D721Med (cell line): ENCODE results near the gene TRAK1.

Source experiments
- DNase-seq: peaks from one replicate; pipeline ENCODE4 v3.0.0; 2011; ENCODE audit warnings: low spot score; ENCODE audit not compliant: insufficient read length
- FAIRE-seq: peaks from 2 replicates; lab custom pipeline; 2011; peaks lifted over from hg19 to GRCh38; lab: Jason Lieb, UNC
- CTCF ChIP-seq: IDR thresholded peaks from 2 replicates; pipeline ENCODE4 v1.5.1; 2012; ENCODE audit warnings: mild to moderate bottlenecking, control low read depth; ENCODE audit not compliant: insufficient read depth; ENCODE audit errors: missing control alignments

TRAK1 gene

DNA sequence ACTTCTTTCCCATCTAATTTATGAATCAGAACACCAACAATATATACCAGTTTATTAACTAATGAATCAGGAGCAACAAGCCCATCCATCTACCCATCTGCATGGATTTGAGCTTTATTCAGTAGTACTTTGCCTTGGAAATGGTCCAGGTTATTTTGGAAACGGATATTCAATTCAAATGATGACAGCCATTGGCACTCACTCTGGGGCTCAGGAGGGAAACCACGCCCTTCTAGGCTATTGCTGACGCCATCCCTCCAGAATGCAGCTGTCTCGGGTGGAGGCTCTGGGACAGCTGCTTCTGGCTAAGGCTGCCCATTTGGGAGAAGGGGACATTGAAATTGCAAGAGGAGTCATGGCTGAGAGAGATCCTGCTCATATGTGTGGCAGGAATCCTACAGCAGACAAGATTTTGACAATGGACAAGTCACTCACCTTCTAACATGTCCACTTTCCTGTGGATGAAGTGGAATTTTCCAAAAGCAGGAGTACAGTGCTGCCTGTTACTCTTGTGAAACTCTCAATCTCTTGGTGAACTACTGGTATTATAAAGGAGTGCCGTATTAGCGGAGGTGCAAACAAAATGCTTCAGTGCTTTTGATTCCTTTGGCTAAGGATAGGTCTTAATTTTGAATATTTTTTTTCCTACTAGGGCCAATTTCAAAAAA lies 29.3 kb upstream of the TRAK1 start:
- FAIRE-seq = no peak
- no peak for DNase-seq
- no peak for TF ChIP-seq CTCF

- DNase-seq (no peak), FAIRE-seq (no peak)
- no peak for TF ChIP-seq CTCF
Observed at GRCh38 chr3:42062464-42062863, 28.7 kb upstream of the TRAK1 start.

- TF ChIP-seq CTCF = no peak
- FAIRE-seq (no peak), DNase-seq (no peak)
Observed at GRCh38 chr3:42063888-42064287, 27.3 kb upstream of the TRAK1 start.

- FAIRE-seq = no peak
- no peak for DNase-seq
- no peak for TF ChIP-seq CTCF
Observed at GRCh38 chr3:42066516-42067181, 24.5 kb upstream of the TRAK1 start.

GRCh38 chr3:42067326-42067725 lies 23.8 kb upstream of the TRAK1 start:
- DNase-seq = no peak
- no peak for TF ChIP-seq CTCF
- no peak for FAIRE-seq

DNA sequence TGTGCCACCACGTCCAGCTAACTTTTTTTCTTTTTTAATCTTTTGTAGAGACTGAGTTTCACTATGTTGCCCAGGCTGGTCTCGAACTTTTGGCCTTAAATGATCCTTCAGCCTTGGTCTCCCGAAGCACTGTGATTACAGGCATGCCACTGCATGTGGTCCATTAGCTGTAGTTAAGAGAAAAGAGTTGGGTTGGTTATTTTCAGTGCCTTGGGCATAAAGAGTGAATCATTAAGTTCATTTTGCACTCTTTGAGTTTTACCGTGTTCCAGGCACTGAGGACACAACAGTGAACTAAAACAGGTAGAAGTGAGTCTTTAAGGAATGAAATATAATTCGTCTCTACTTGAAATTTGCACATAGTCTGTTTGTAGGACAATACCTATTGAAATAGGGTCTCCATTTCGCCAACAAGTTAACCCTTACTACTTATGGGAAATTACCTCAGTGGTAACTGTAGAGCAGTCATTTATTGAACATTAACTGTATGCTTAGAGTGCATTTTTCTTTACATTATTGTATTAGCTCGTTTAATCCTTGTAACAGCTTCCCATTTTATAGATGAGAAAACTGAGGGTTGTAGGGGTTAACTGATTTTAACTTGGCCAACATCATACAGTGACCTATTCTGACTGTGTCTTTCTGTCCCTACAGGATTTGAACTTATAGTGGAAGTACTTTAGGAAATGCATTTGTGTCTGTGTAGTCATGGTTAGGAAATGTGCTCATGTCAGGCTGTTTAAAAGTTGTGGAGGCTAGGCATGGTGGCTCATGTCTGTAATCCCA lies 22.7 kb upstream of the TRAK1 start:
- FAIRE-seq = no peak

More for the DNA sequence above, 22.7 kb upstream of the TRAK1 start:
- no peak for TF ChIP-seq CTCF
- no peak for DNase-seq
